Stimulated activated CD4-positive, alpha-beta T cell treated with anti-CD3 and anti-CD28 coated beads, Interleukin-4, amount 100 ng/mL, for 48 hours (primary cell): ENCODE measurements around the gene PCDH1.
A peak's percentile ranks its signal among the peaks of the same experiment; 100 is the strongest.

Source experiments
- DNase-seq, 2 donors: peaks; one replicate each; pipeline ENCODE4 v3.0.0-alpha.2; 2020; ENCODE audit warnings: low read depth in 2 of 2

Gene PCDH1

GRCh38 chr5:141878186-141878710 is at the start of gene PCDH1:
Gene PCDH1 (minus strand): TSS chr5:141878410. CDS start chr5:141878262, 148 bp downstream.
- no peak for DNase-seq

DNA sequence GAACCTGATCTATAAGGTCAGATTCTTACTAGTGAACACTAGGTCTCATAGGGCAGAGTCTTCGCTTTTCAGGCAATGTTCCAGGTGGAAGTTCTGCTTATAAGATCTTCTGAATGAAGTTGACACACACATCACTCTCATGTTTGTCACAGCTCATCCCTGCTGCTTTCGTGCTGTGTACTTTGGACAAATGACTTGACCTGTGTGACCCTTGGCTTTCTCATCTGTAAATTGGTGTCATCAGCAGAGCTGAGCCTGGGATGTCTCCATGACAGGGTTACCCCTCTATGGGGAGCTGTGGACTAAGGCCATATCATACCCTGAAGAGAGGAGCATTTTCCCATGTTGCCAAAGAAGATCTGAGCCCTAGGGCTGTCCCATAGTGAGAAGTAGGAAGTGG is 48.2 kb upstream of the PCDH1 start:
- no peak for DNase-seq

GRCh38 chr5:141923448-141924313 is 45.5 kb upstream of the PCDH1 start, which contains the start of gene DELE1:
Gene DELE1 (plus strand): TSS chr5:141923871. CDS start chr5:141923942, 71 bp downstream.
- peak; percentile 92 to 97 for DNase-seq

GRCh38 chr5:141922827-141923447 is 44.7 kb upstream of the PCDH1 start:
- peak in 1 of 2 donors; percentile 14 for DNase-seq

DNA sequence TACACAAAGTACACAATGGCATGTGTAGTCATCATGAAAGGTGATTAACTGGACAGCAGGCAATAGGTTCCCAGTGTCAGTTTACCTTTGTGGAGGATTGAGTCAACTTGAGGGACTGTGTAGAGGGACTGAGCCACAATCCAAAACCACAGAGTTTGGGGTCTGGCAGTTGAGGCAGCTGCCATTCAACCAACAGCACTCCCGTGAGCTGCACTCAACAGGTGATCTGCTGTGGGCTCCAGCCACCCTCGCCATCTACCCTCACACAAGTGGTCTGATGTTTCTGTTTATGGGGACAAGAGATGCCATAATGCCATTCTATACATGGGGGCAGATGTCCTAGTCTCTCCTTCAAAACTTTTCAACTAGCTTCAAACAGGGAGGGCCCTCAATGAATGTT is 42.6 kb upstream of the PCDH1 start:
- DNase-seq = no peak

GRCh38 chr5:141919218-141920119 is 41.3 kb upstream of the PCDH1 start:
- DNase-seq = no peak

DNA sequence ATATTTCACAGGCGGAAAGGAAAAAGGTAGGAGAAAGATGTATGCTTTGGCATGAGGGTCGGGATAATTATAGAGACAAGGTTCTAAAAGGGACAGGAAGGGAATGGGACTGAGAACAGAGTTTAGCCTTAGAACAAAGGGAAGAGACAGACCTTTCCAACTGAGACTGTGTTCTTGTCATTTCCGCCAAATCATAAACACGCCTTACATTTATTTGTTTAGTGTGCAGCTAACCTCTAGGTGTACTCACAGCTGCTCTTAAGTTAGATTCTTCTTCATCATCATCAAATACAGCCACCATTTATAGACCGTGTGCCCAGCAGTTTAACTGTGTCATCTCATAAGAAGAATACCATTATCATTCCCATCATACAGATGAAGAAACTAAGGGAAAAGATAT is 39.5 kb upstream of the PCDH1 start:
- no peak for DNase-seq

DNA sequence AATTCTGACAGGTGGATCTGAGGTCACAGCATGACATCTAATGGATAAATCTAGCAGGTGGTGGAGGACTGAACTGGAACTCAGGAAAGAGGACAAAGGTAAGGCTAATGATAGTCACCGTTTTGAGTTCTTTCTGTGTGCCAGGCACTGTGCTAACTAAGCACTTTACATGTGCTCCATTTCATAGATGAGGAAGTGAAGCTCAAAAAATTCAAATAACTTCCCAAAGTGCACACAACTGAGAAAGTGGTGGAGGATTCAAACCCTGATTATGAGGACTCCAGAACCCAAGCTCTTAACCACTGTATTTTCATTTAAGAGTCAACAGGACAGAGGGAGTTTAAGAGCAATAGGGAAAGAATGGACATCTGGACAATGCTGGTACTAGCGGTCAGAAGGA is 38.3 kb upstream of the PCDH1 start:
- no peak for DNase-seq

DNA sequence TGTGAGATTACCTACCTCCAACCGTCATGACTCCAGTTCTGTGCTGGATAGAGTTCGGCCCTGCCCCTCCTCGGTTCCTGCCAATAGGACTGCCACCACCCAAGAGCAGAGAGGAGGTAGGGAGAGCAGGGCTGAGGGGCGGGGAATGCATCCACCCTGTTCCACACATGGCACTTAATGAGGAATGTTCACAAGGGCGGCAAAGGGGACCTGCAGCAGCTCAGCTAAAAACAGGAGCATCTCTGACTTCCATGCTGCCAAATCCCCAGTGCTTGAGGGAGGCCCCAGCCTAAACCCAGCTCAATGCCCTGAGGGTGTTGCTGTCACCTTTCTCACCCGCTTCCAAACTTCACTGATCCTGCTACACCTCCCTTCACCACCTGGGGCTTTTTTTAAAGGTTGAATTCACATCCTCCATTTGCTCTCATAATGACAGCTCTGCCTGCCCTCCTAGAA is 37.7 kb upstream of the PCDH1 start:
- DNase-seq = no peak

DNA sequence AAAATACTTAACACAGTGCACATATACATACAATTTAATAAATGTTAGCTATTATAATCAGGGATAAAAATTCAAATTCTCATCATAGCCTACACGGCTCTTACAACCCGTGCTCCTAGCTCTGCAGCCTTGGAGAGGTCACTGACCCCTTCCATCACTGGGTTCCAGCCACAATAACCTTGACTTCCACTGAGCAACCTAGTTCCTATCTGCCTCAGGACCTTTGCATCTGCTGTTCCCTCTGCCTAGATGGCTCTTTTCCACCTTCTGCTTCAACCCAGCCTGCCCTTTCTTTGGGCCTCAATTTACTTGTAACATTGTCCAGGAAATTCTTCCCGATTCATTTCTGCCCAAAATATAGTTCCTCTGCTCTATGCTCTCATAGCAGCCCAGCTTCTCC is 36.6 kb upstream of the PCDH1 start:
- no peak for DNase-seq

DNA sequence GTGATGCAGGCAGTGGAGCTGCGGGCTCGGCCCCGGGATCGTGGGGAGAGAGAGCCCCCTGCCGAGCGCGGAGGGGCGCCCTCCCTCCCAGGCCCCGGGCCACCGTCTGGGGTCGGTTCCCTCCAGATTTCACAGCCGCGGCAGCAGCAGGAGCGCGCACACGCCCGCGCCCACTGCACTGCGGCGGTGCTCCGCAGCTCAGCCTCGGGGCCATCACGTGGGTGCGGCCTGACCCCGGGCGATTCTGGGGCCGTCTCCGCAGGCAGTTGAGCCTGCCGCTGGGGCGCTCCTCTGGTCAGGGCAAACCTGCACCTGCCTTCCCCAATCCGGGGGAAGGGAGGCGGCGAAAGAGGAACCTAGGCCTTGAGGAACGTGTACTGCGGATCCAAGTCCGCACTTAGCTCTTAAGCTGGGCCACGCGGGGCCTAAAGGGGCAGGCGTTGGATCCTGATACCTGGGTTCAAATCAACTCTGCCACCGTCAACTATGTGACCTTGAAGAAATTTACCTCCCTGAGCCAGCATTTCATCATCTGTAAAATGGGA is 36.1 kb upstream of the PCDH1 start:
- peak; percentile 4 to 5 for DNase-seq

DNA sequence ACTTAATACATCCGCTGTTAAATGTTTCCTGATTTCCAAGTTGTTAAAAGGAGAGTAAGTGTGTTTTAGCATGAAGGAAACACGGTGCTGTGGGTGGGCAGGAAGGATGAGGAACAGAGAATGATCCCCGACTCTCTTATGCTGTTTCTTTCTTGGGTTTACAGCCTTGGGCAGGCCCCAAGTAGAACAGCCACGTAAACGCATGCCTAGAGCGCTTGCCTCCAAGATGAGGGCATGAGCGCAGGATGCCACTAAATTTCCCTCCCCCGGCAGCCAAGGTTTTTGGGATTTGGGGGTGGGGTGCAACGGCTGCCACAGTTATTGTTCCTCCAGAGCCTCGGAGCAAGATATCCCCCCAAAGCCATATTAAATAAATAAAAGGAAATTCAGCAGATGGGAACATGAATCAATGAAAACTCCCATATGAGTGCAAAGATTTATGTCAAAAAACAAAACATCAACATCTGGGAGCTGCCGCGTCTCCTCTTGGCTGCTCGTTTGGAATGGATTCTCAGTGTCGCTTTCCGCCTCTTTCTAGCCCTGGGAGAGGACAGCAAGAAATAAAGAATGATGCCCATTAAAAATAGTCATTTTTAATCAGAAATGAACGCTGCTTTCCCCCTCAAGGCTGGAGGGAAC is 35.5 kb upstream of the PCDH1 start:
- no peak for DNase-seq

DNA sequence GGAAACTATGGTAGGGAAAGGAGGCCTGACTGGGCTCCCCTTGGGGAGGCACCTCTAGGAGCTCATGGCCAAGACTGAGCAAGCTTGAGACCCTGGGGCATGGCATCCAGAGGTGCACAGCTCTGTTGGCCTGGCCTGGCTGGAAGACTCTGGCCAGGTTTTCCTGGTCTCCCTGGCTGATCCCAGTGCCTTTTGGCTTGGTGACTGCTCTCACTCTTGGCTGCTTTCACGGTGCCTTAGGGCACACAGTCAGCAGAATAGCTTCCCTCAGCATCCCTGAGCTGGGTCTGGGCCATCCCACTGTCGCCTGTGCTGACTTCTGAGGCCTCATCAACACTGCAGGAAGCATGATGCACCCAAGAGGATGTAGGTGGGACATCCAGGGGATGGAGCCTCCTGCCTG is 32.1 kb upstream of the PCDH1 start:
- DNase-seq = no peak

- no peak for DNase-seq
Observed at GRCh38 chr5:141909212-141909611, 31.0 kb upstream of the PCDH1 start.

- DNase-seq = no peak
Observed at GRCh38 chr5:141908796-141909195, 30.6 kb upstream of the PCDH1 start.

DNA sequence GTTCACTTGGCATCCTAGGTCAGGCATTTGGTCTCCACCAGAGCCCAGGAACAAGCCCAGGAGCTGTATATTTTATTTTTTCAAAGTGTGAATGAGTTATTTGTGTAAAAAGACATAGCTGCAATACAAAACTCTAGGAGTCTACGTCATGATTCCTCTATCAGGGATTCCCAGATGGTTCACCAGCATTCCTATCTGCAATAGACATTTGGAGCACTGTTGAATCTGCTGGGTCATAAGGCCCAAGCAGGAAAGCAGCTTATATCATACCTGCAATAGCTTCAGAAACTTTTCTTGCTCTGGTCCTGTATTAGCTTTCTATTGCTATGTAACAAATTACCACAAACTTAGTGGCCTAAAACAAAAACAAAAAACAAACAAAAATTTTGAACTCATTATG is 28.8 kb upstream of the PCDH1 start:
- DNase-seq = no peak

DNA sequence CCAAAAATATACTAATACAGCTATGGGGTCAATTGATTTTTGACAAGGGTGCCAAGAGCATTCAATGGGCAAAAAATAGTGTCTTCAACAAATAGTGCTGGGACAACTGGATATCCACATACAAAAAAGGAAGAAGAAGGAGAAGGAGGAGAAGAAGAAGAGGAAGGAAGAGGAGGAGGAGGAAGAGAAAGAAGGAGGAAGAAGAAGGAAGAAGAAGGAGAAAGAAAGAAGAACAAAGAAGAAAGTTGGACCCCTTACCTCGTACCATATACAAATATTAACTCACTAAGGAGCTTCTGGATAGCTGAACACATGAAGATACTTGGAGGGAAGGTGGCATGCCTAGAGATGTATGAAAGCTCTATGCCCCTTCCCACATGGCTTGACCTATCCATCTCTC is 28.3 kb upstream of the PCDH1 start:
- DNase-seq = no peak

DNA sequence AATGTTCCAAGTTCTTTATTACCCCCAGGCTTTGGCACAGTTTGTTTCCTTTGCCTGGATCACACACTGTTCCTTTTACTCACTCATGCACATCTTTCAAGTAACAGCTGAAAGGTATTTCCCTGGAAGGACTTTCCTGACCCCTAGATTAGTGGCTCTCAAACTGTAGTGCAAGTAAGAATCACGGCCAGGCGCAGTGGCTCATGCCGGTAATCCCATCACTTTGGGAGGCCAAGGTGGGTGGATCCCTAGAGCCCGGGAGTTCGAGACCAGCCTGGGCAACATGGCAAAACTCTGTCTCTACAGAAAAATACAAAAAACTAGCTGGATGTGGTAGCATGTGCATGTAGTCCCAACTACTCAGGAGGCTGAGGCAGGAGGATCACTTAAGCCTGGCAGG is 26.3 kb upstream of the PCDH1 start:
- DNase-seq = no peak

DNA sequence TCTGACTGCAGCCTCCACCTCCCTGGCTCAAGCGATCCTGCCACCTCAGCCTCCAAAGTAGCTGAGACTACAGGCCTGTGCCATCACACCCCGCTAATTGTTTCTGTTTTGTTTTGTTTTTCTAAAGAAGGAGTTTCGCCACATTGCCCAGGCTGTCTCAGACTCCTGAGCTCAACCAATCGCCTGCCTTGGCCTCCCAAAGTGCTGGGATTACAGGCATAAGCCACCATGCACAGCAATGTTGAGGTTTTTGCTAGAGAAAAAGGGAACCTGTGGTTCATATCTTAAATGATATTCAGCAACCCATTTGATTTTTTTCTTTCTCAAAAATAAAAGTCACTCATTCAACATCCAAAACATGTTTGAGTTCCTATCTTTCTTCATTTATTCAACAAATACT is 25.1 kb upstream of the PCDH1 start:
- no peak for DNase-seq

DNA sequence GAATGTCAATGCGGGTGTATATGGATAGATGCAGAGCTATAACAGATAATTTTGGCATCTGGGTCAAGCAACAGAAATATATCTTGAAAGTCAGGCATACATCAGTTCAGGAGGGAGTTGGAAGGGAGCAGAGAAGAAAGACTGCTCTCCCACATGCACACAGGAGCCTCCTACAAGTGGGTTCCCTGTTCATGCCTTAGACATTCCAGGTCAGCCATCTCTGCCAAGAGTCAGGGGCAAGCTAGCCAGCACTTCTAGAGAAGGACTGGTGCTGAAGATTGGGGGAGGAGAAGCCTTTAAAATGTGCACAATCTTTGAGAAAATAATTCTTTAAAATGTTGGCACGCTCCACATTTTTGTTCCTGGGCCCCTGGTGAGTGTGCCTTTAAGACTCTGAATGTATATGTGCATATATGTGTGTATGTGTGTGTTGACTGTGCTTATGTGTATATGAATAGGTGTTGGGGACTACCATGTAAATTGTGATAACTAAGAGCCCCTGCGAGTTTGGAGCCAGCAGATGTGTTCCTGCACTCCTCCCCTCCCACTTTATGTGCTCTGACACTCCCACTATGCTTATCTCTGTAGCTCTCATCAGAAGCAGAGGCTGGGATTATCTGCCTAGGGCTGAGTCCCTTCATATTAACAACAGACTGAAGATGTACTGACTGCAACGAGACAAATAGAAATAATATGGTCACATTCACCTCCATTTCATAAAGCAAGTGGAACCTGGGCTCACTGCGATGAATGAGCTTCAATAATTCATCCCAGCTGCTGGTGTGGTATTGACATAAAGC is 24.0 kb upstream of the PCDH1 start:
- DNase-seq = no peak
